GDM1 (cell line): ENCODE results near the gene CTSK.
"Not testable (repeated sequence)": the region's sequence is repeated elsewhere in the genome, so short reads cannot be mapped to it uniquely, and the experiment has no call there.

Experiments used
- DNase-seq: peaks from one replicate; lab custom pipeline; 2025; lab: John Stamatoyannopoulos, UW

The CTSK gene

DNA sequence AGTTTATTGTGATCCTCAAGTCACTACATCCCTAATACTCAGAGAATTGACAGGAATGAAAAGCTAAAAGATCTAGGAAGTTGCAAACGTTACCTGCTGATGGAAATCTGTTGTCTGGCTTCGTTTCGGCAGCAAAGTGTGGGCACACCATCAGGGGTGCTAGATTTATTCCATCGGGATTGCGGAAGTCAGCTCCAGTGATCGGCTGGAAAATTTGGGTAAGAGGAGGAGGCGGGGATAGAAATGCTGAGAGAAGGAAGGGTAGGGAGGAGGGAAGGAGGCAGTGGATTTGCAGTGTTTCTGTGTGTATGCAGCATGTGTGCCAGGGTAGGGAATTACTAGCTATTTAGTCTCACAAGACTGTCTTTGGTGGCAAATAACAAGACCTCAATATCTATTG, at the start of gene CTSK:
Gene CTSK (minus strand): TSS at position 140 of the 400 bp plus-strand sequence. CDS start 1,455 bp downstream, outside the sequence.
- DNase-seq, result no peak

DNA sequence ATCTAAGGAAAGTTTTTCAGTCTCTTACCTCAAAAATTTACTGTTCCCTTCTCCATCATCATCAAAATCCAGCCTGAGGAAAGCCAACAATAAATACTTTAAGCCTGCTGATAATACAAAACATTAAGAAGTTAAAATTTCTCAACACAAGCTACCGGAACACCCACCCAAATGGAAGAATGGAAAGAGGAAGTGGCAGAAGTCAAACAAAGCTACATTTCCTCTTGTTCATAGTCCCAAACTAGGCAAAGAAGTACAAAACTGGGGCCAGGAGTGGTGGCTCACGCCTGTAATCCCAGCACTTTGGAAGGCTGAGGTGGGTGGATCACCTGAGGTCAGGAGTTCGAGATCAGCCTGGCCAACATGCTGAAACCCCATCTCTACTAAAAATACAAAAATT, 44.7 kb upstream of the CTSK start:
- DNase-seq, result not testable (repeated sequence)

DNA sequence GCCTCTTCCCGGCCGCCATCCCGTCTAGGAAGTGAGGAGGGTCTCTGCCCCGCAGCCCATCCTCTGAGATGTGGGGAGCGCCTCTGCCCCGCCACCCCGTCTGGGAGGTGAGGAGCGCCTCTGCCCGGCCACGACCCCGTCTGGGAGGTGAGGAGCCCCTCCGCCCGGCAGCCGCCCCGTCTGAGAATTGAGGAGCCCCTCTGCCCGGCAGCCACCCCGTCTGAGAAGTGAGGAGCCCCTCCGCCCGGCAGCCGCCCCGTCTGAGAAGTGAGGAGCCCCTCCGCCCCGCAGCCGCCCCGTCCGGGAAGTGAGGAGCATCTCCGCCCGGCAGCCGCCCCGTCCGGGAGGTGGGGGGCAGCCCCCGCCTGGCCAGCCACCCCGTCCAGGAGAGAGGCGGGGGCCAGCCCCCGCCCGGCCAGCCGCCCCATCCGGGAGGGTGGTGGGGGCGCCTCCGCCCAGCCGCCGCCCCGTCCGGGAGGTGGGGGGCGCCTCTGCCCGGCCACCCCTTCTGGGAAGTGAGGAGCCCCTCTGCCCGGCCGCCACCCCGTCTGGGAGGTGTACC, 42.8 kb upstream of the CTSK start:
- not testable (repeated sequence) for DNase-seq

DNA sequence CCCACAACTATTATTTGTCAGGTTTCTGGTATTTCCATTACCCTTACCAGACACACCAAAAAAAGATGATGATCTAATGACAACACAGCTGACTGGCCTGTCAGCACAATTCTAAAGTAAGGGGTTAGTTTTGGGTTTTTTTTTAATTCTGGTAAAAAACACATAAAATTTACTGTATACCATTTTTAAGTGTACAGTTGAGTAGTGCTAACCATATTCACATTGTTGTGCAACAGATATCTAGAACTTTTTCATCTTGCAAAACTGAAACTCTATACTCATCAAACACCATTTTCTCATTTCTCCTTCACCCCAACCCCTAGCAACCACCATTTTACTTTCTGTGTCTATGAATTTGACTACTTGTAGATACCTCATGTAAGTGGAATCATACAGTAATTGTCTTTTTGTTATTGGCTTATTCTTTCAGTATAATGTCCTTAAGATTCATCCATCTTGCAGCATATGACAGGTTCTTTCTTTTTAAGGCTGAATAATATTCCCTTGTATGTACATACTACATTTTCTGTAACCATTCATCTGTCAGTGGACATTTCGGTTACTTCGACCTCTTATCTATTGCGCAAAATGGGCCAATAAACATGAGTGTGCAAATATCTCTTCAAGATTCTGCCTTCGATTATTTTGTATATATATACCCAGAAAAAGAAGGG, 38.5 kb upstream of the CTSK start:
- no peak for DNase-seq

DNA sequence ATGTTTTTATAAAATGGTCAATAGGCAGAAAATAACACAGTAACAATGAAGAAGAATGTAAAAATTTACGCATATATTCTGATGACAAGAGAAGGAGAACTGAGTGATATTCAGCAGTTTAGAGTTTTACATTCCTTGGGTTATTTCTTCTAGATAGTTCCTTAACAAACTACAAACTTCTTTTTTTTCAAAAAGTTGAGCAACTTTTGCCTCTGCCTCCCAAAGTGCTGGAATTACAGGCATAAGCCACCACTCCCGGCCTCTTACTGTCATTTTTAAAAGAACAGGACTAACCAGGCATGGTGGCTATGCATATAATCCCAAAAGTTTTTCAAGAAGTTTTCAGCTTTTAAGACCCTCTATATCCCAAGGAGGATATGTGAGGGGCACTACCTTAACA, 35.4 kb upstream of the CTSK start:
- DNase-seq, result no peak

DNA sequence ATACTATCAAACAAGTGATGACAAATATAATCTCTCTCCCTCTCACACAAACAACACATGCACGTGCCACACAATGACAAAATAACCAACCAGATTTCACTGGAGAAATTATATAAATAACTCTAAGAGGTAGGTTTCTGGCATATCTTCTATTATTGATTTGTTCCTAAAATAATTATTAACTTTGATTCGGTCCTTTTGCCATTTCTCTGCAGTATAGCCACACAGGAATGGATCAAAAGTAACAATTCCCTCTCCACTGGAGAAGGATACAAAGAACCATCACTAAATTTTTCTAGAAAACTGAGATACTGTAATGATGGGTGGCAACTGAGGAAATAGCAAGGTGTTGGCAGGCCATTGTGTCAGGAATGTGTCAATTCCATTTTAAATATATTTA, 34.9 kb upstream of the CTSK start:
- no peak for DNase-seq

DNA sequence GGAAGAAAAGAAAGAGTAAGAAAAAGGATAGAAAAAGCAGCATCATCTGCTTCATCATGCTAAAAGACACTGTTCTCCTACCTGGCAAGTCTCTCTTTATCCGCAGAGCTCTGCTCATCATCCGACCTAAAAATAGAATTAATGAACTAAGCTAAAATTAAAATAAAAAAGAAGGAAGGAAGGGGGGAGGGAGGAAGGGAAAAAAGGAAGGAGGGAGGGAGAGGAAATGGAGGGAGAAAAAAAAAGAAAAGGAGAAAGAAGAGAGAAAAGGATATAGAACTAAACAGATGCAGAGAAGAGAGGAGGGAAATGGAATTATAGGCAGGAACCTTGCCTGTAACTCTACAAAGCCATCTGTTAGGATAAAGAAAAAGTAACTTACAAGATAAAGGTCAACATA, 34.3 kb upstream of the CTSK start:
- DNase-seq, result no peak

DNA sequence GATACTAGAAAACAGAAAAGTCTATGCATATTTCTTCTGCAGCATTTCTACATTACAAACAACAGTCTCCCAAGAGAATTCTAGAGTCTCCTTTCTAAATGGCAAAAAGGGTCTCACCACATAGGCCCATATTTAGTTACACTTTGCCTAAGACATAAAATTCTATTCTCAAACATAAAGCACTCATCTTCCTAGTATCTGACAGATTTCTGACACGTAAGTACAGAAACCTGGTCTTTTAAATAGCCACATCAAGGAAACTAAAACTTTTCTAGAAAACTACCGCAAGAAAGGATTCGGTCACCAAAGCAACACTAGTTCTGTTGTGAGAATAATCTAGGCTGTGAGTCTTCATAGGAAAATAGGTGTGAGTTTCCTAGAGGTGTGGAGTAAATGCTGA, 33.6 kb upstream of the CTSK start:
- no peak for DNase-seq

DNA sequence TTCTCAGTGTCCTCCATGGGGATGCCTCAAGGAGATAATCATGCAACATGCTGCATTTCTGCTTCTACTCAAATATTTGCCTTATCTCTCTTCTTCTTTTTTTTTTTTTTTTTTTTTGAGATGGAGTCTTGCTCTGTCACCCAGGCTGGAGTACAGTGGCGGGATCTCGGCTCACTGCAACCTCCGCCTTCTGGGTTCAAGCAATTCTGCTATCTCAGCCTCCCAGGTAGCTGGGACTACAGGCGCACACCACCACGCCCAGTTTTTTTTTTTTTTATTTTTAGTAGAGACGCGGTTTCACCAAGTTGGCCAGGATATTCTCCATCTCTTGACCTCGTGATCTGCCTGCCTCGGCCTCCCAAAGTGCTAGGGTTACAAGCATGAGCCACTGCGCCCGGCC, 32.8 kb upstream of the CTSK start:
- not testable (repeated sequence) for DNase-seq

DNA sequence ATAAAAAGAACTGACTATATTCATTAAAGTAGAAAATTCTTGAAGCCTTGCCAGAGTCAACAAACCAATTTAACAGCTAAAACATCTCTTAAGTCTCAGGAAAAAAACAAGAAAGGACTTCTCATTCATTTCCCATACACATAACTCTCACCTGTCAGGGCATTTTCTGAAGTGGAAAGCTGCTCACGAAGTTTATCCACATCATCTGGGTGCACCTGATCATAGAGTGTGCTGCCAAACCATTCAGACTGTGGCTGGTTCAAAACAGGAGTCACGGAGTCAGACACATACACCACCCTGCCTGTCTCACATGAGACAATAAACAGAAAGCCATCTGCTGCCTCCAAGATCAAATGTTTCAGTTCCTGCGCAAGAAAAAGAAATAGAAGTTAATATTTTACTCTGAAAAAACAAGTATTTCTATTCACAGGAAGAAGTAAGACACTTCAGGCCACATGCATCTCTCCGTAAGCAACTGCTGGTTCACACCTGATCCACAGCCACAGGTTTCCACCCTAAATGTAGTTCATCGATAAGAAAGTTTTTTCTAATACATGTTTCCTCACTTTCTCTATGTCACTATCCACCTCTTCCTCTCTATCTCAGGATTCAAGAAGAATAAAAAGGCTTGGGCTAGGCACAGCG, 28.2 kb upstream of the CTSK start:
- no peak for DNase-seq

DNA sequence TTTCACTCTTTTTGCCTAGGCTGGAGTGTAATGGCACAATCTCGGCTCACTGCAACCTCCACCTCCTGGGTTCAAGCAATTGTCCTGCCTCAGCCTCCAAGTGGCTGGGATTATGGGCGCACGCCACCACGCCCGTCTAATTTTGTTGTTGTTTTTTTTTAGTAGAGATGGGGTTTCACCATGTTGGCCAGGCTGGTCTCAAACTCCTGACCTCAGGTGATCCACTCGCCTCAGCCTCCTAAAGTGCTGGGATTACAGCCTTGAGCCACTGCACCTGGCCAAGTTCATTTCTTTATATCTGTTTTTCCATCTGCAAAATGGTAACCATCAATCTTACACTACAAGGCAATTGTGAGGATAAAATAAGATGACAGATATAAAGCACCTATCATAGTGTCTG, 25.9 kb upstream of the CTSK start:
- DNase-seq, result not testable (repeated sequence)

DNA sequence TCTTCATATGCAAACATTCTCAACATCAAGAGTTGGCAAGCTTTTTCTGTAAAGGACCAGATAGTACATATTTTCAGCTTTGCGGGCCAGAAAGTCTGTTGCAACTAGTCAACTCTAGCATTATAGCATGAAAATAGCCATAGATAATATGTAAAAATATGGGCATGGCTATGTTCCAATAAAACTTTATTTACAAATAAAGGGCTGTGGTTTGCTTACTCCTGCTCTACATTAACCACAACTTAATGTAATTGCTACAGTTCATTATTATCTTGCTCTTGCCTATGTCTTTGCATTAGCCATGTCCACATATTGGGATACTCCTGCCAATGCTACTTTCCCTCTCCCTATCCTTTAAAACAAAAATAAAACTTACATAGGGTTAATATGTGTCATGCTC, 24.5 kb upstream of the CTSK start:
- no peak for DNase-seq

DNA sequence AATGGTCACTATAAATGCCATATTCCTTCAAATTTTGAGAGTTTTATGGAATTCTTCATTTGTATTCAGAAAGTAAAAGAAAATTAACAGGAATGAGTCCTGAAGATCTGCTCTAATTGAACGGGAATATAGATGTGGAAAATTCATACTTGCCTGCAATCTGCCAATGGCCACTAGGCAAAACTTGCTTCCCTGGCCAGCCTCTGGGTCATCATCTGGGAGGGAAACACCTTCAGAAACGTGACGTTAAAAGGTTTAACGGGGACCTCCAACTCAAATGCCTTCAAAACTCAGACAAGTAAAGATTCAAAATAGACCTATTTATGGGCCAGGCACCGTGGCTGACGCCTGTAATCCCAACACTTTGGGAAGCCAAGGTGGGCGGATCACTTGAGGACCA, 21.7 kb upstream of the CTSK start:
- DNase-seq, result no peak

DNA sequence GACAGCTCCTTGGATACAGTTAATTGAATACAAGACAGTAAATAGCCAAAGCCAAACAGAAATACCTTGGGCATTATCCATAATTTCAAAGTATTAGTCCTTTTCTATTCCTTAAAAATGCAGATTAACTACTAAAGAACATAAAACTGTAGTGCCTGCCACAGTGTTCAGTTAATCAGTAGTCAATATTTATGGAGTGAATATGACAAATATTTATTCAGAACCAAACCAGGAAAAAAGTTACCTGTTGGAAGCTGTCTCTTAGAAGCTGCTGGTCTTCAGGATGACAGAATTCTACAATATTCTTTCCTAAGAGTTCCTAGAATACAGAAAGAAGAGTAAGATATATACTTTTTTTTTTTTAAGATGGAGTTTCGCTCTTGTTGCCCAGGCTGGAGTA, 18.2 kb upstream of the CTSK start:
- no peak for DNase-seq

DNA sequence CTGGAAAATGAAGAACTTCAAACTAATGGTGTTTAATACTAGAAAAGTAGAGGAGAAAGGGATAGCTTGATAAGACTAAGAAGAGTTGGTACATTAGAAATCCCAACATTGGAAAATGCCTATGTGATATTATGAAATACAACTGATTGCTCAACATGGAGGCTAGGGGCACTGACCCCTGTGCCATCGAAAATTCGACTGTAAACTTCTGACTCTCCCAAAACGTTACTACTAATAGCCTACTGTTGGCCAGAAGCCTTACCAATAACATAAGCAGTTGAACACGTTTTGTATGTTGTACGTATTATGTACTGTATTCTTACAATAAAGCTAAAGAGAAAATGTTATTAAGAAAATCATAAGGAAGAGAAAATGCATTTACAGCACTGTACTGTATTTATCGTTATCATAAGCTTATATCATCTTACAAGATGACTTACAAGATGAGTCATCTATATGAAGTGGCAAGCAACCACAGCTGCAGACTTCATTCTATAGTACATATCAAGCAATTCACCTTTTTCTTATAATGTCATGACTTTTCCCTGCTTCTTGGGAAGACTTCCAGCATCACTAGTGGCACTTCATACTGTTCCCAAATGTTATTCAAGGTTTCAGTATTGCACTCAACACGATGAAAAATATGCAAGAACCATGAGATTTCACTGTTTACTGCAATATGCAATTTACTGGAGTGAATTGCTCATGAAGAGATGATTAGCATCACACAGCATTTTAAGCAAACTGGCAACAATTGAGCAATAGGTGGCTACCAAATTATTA, 12.9 kb upstream of the CTSK start:
- DNase-seq, result no peak

DNA sequence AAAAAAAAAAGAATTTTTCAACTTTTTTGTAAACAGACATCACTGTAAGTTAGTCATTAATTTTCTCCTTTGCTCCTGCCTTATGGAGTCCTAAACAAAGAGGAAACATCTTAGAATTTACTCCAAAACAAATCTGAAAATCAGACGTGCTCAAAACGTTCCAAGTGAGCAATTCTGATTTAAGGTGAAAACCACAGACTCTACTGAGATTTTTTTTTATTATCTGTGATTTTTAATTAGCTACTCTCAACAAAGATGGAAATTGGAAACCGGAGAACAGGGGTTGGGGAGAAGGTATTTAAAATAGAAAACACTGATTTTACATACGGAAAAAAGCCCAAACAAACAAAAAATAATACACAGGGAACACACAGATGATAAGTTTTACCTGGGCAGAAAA, 7.8 kb upstream of the CTSK start:
- DNase-seq, result no peak

DNA sequence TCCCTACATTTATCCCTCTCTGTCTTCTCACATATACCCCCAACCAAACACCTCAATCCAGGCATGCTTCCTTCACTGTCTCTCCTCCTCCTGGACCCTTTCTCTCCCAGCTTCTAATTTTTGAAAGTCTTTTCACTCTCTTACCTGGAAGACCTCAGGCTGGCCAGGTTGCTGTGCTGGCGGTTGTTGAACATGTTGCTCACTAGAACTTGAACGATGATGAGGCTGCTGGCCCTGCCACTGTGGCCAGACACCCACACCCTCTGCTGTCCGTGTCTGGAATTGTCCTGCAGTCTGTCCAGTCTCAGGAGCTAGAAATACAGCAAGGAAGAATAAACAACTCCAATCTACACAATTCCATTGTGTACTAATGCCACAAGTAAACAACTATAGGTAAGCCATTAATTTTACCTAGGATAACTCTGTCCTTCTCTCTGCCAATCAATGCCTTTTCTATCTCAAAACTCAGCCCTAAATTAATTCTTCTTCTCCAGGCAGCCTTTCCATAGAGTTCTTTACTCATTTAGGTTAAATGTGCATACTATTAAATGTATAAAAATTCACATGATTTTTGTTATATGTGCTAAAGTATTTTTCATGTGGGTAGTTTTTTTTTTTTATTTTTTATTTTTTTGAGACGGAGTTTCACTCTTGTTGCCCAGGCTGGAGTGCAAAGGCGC, 5.1 kb upstream of the CTSK start:
- DNase-seq, result peak; percentile 14

DNA sequence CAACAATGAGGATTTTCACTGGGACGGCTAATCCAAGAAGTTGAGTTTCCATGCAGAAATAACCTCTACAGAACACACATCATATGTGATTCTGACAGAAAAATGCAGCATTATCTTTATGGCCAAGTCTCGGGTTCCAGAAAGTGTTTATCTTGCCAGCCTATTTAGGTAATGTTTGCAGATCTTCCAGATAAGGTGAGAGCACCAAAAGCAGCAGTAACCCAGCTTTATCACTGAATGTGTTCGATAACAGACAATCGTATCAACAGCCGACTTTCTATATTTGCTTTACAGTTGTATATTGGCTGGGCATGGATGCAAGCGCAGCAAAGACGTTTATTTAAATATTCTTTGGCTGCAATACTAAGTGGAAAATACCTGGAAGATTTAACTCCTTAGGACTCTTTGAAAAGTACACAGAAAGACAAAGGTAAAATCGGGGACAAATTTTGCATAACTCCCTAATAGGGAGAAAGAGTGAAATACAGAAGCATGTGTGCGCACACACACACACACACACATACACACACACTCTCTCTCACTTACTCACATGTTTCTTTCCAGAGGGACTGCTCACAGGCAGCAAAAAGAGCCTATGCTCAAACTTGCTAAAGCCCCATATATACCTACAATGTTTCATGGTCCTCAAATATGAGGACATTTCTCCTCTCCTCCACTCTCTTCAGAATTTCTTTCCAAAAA, 3.0 kb upstream of the CTSK start:
- DNase-seq, result no peak

DNA sequence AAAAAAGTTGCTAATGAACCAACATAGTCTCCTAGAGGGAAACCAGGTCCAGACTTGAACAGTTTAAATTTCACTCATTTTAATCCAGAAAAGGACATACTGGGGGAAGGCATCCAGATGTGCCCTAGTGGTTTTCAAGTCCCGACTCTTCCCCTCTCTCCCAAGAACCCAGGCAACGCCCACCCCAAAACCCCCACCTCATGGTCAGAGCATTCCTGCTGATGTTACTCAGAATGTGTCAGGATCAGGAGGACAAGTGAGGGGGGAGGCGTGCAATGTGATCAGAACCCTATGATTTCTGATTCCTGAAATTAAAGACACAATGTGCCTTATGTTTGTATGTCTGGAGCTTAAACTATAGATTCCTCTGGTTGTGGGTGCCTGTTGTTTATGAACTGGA, 1.6 kb upstream of the CTSK start:
- no peak for DNase-seq

DNA sequence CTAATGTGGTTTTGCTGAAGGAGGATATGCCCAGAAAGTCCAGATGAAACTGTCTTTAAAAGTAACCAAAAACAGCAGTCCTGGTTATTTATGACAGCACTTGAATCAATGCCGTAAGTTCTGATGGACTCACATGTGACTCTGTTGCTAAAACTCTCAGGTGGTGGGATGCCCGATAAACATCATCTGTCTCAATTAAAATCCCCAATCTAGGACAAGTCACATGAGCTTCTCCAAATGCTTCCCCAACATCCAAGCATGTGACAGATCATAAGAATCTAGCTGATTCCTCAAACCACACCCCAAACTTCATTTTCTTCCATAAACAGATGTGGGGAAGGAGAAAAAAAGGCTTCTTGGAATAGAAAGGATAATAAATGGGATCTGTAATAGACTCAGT, 786 bp upstream of the CTSK start:
- no peak for DNase-seq

DNA sequence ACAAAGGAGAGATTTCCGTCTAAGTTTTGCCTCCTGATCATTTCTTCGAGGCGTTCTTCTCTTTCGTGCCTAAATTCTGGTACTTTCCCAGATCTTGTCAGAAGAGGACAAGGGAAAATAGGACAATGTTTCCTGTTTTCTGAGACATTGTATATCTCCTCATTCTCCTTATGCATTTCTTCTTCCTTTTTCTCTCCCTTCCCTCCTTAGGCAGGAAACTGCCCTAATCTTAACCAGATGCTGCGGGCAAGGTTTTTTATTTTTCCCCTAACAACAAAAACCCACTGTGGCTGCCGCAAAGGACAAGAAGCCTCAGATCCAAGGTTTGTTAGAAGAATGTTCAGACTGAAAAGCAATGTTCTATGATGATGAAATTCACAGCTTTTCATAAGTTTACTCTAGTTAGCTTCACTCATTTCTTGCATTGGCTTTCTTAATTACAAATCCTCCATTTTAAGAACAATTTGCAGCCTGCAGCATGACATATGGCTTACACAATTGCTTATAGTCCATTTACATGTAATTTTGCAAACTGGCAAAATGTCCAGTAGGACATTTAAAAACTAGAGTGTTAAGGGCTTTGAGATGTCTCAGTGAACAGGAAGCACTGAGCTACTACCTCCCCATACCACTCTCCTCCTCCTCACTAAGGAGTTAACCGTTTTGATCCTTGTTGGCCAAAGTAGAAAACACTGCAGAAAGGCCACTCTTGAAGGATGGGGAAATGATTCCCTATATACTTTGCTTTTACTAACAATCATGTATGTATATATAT, 624 bp downstream of the CTSK start:
- no peak for DNase-seq
